ENCODE measurements around the gene BOLA3. TPM values are rescaled to one million over a fixed set of nuclear protein-coding genes. Genes with fewer than 3 reads are reported as not detected.

The BOLA3 gene
- total RNA-seq, 1 experiment from 2014 or later, result 69.7 TPM

GRCh38 chr2:74194799-74195198 lies 47.1 kb upstream of the BOLA3 start:
- Histone ChIP-seq H3K9me3 (ENCODE audit: control insufficient read depth, insufficient read depth, low read depth, low read length) (no peaks in the 10 kb centered on the region), H3K4me3 (ENCODE audit: low read depth in 2 of 2, low read length in 2 of 2) (no peak overlapping the region), H3K4me1 (ENCODE audit: control insufficient read depth, insufficient read depth, low read length) (peaks cover 14% of the 10 kb centered on the region; the same call in 1 of the 2 replicates), H3K36me3 (ENCODE audit: control insufficient read depth, insufficient read depth, low read length) (no peaks in the 10 kb centered on the region; the same call in 1 of the 2 replicates), H3K27me3 (ENCODE audit: control insufficient read depth, insufficient read depth, low read length) (no peaks in the 10 kb centered on the region), H3K27ac (ENCODE audit: low read length) (no peak overlapping the region)
- BruUV-seq (replicated peaks), result no TSS peak
- intact Hi-C loops (cut with micrococcal nuclease; ENCODE audit: unreplicated experiment), result no loop called here
- CTCF ChIA-PET, result no interaction called here
- no peak for TF ChIP-seq POLR2AphosphoS5 (IDR thresholded peaks at IDR 0.05; ENCODE audit: low read depth, low read length)
- no peak for TF ChIP-seq REST (IDR thresholded peaks at IDR 0.05; ENCODE audit: insufficient read depth in 1 of 2, low read depth in 2 of 2, low read length in 1 of 2)
- no peak for ATAC-seq
- in situ Hi-C loops (cut with HindIII; ENCODE audit: low pct_unique_long_range_greater_than_20kb, low sequenced_read_pairs), result no loop called here
- no peak for DNase-seq (ENCODE audit: low read depth, low spot score)
- POLR2A ChIA-PET, result no interaction called here

GRCh38 chr2:74191596-74192380 lies 44.1 kb upstream of the BOLA3 start:
- CTCF ChIA-PET, result interaction anchor here (0.6 kb wide), 1 partner anchor 16 kb away, joined by 3 read pairs; no protein-coding TSS in a partner anchor
- ATAC-seq (no peak), DNase-seq (ENCODE audit: low read depth, low spot score) (no peak)
- POLR2A ChIA-PET, result interaction anchor here (0.6 kb wide), 1 partner anchor 175 kb away, joined by 3 read pairs; no protein-coding TSS in a partner anchor
- TF ChIP-seq CTCF (IDR thresholded peaks at IDR 0.05), result no peak
- TF ChIP-seq TCF7L2 (IDR thresholded peaks at IDR 0.05; ENCODE audit: low read depth, low read length), result no peak
- no peak for TF ChIP-seq REST (IDR thresholded peaks at IDR 0.05; ENCODE audit: insufficient read depth in 1 of 2, low read depth in 2 of 2, low read length in 1 of 2)
- no peak for TF ChIP-seq SIN3A (IDR thresholded peaks at IDR 0.05; ENCODE audit: borderline replicate concordance, insufficient read depth, low read depth, low read length)
- no peak for TF ChIP-seq POLR2AphosphoS5 (IDR thresholded peaks at IDR 0.05; ENCODE audit: low read depth, low read length)
- H3K27ac ChIP-seq (ENCODE audit: low read length), result no peak overlapping the region
- intact Hi-C loops (cut with micrococcal nuclease; ENCODE audit: unreplicated experiment), result no loop called here
- H3K27me3 ChIP-seq (ENCODE audit: control insufficient read depth, insufficient read depth, low read length), result no peaks in the 10 kb centered on the region
- H3K9me3 ChIP-seq (ENCODE audit: control insufficient read depth, insufficient read depth, low read depth, low read length), result no peaks in the 10 kb centered on the region
- in situ Hi-C loops (cut with HindIII; ENCODE audit: low pct_unique_long_range_greater_than_20kb, low sequenced_read_pairs), result no loop called here
- H3K4me3 ChIP-seq (ENCODE audit: low read depth in 2 of 2, low read length in 2 of 2), result no peak overlapping the region
- peaks cover 2% of the 10 kb centered on the region; the same call in 1 of the 2 replicates for H3K4me1 ChIP-seq (ENCODE audit: control insufficient read depth, insufficient read depth, low read length)
- H3K36me3 ChIP-seq (ENCODE audit: control insufficient read depth, insufficient read depth, low read length), result no peaks in the 10 kb centered on the region
- BruUV-seq (replicated peaks), result no TSS peak
